GM18508 (cell line): Measurements from ENCODE around the gene MYH15.

Experiments
- ATAC-seq: cut with Tn5 transposase; IDR thresholded peaks from one replicate; pipeline ENCODE4 v1.9.1; 2021; ENCODE audit warnings: moderate number of reproducible peaks; ENCODE audit not compliant: insufficient read depth, unreplicated experiment

Gene MYH15

GRCh38 chr3:108511055-108511454, 659 bp upstream of the MYH15 start:
- no peak for ATAC-seq

- ATAC-seq = no peak
Measured at GRCh38 chr3:108509871-108510270, 525 bp downstream of the MYH15 start.

GRCh38 chr3:108509263-108509662, 1.1 kb downstream of the MYH15 start:
- no peak for ATAC-seq

- ATAC-seq = no peak
Measured at GRCh38 chr3:108507902-108508301, 2.5 kb downstream of the MYH15 start.

GRCh38 chr3:108505811-108506210, 4.6 kb downstream of the MYH15 start:
- no peak for ATAC-seq

- ATAC-seq = no peak
Measured at GRCh38 chr3:108503722-108504121, 6.7 kb downstream of the MYH15 start.

GRCh38 chr3:108501535-108501934, 8.9 kb downstream of the MYH15 start:
- no peak for ATAC-seq

GRCh38 chr3:108500728-108501127, 9.7 kb downstream of the MYH15 start:
- no peak for ATAC-seq

GRCh38 chr3:108497271-108497670, 13.1 kb downstream of the MYH15 start:
- ATAC-seq = no peak

- ATAC-seq = no peak
Measured at GRCh38 chr3:108495717-108496116, 14.7 kb downstream of the MYH15 start.

- ATAC-seq = no peak
Measured at GRCh38 chr3:108494906-108495531, 15.4 kb downstream of the MYH15 start.

GRCh38 chr3:108493862-108494261, 16.5 kb downstream of the MYH15 start:
- ATAC-seq = no peak

GRCh38 chr3:108491456-108491855, 18.9 kb downstream of the MYH15 start:
- ATAC-seq = no peak

GRCh38 chr3:108489776-108490175, 20.6 kb downstream of the MYH15 start:
- peak; percentile 65 for ATAC-seq

GRCh38 chr3:108488631-108489030, 21.8 kb downstream of the MYH15 start:
- ATAC-seq = no peak

GRCh38 chr3:108487439-108487838, 23.0 kb downstream of the MYH15 start:
- no peak for ATAC-seq

- no peak for ATAC-seq
Measured at GRCh38 chr3:108486941-108487340, 23.5 kb downstream of the MYH15 start.

GRCh38 chr3:108486338-108486737, 24.1 kb downstream of the MYH15 start:
- no peak for ATAC-seq

- ATAC-seq = no peak
Measured at GRCh38 chr3:108485146-108485545, 25.2 kb downstream of the MYH15 start.

- ATAC-seq = no peak
Measured at GRCh38 chr3:108479224-108479623, 31.2 kb downstream of the MYH15 start.

GRCh38 chr3:108477511-108478147, 32.8 kb downstream of the MYH15 start:
- no peak for ATAC-seq

GRCh38 chr3:108475220-108475782, 35.1 kb downstream of the MYH15 start:
- ATAC-seq = no peak
